HG03095 (cell line): ENCODE measurements around the gene LBX2.

Experiments
- ATAC-seq: cut with Tn5 transposase; IDR thresholded peaks from one replicate; pipeline ENCODE4 v1.9.1; 2021; ENCODE audit warnings: moderate library complexity; ENCODE audit not compliant: unreplicated experiment

The LBX2 gene

DNA sequence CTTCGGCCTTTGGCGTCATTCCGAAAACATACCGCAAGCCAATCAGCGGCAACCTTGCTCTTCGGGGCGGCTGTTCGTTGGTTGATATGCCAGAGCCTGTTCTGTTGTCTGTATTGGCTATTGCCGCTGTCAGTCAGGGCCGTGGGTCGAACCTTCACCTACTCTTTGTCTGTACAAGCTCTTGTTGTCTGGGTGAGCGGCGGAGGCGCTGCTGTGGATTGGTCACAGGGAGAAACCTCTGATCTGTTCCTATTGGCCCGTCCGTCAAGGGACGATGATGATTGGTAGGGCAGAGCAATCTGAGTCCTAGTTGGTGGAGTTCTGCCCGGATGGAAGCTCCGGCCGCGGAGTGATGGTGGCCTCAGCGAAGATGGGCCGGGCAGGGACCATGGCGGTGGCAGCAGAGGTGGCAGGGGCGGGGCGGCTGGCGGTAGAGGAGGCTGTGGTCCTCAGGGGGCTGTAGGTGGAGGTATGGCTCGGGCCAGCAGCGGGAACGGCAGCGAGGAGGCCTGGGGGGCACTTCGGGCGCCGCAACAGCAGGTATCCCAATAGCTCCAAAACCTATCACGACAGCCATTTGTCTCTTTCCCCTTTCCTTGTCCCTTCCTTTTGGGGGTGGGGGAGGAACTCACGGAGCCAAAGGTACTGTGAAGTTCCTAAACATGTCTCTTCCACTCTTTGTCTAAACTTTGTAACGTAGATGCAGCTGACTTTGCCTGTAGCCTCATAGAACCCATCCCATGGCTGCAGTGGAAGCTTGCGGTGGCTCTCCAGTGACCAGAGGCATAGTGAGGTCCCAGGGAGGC lies 41.1 kb downstream of the LBX2 start, which contains the start of gene WBP1:
Gene WBP1, plus strand, starts transcription at position 307 of the 806 bp plus-strand sequence. Its CDS starts 165 bp downstream, at position 472.
- ATAC-seq: peak; percentile 76

DNA sequence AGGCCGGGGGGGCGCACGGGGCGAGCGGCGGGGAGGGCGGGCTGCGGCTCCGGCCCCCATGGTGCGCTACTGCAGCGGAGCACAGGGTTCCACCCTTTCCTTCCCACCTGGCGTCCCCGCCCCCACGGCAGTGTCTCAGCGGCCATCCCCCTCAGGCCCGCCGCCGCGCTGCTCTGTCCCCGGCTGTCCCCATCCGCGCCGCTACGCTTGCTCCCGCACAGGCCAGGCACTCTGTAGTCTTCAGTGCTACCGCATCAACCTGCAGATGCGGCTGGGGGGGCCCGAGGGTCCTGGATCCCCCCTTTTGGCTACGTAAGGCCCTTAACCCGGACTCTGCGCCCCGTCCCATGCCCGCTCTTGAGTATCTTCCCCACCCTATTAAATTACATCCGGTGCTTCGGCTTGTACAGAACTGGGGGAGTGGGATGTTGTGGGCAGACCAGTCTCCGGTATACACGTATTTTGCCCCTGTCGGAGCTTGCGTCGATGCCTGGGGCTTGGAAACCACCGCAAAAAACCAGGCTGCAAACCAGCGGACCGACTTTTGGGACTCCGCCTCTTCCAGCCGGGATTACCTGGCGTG lies 41.8 kb downstream of the LBX2 start:
- ATAC-seq: peak; percentile 30

DNA sequence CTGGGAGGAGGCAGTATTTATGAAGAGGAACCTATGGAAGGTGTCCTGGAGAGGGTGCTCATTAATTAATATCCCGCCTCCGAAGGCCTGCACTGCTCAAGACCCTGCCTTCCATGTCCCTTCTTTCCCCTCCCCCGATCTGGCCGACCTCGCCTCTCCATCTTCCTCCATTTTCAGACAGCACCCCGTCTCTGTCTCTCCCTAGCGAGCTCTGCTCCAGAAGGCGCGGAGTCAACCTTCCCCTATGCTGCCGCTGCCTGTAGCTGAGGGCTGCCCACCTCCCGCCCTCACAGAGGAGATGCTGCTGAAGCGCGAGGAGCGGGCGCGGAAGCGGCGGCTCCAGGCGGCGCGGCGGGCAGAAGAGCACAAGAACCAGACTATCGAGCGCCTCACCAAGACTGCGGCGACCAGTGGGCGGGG lies 42.3 kb downstream of the LBX2 start:
- ATAC-seq: no peak

DNA sequence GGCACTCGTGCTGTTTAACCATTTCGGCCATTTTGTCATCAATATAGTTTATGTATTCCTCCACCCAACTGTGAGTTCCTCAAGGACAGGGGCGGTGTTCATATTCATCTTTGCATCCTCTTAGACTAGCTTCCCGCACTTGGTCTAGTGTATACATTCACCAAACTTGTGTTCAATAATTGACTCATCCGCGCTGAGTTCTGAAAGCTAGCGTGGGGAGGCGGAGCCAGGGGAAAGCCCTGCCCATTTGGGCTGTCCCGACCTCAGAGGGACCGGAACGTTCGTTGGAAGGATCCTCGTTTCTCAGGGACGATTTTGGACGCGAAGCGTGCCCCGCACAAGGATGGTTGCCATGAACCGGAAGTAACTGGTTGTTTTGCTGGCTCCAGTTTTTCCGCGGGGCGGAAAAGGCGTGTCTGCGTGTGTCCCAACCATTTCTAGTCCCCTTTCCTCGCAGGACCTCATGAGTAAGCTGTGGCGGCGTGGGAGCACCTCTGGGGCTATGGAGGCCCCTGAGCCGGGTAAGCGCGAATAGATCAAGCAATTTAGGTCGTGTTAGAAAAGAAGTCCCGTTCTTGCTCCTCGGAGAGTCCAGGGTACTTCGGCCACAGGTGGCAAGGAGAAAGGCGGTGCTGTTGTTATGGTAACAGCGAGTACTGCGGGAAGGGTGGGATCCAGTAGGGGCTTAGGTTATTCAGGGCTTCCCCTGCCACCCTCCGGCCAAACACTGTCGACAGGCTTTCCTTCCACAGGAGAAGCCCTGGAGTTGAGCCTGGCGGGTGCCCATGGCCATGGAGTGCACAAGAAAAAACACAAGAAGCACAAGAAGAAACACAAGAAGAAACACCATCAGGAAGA lies 44.5 kb downstream of the LBX2 start, which contains the start of gene INO80B:
Gene INO80B, plus strand, starts transcription at position 434 of the 858 bp plus-strand sequence. Its CDS starts 30 bp downstream, at position 464.
- peak; percentile 36 for ATAC-seq

DNA sequence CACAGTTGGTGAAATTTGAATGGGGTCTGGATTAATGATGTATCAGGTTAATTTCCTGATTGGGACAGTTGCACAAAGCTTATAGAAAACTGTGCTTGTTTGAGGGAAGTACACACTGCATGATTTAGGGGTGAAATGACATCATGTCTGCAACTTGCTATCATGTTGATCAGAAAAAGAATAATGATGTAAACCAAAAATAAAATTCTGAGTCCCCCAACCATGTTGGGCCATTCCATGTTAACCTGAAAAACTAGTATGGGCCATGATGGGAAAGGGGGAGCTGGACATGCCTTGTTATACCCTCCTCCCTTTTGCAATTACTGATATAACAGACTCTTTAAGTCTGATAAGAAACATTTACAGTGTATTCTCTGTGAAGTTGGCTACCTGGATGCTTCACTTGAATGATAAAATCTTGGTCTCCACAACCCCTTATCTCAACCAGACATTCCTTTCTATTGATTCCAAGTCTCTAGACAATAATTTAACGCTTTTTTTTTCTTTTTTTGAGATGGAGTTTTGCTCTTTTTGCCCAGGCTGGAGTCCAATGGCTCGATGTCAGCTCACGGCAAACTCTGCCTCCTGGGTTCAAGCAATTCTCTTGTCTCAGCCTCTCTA lies 48.7 kb downstream of the LBX2 start:
- ATAC-seq: no peak

DNA sequence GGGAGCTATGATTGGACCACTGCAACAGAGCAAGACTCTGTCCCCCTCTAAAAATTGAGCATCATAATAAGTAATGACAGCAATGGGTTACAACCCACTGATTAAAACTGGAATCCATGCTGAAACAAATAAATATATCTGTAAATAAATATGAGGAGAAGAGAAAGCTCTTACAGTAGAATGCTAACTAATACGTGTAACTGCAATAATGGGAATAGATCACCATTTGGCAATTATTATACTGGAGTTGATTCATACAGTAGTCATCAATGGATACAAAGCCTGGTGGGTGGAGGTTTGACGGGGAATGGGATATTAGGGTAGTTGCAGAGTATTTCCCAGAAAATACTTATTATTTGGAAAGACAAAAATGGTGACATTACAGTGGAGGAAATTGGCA lies 50.6 kb downstream of the LBX2 start:
- ATAC-seq: no peak
